Urinary bladder (tissue), 4 donors: ENCODE data around the gene SESN1. TPM values are rescaled to one million over a fixed set of nuclear protein-coding genes. Genes with fewer than 3 reads are reported as not detected.
"Not testable (repeated sequence)": the region's sequence is repeated elsewhere in the genome, so short reads cannot be mapped to it uniquely, and the experiment has no call there.

Source experiments
- DNase-seq: peaks from one replicate; pipeline ENCODE4 v3.0.0-alpha.2; 2015; ENCODE audit errors: extremely low spot score
- H3K27ac ChIP-seq: one replicate; pipeline ENCODE4 v1.5.1; 2013; ENCODE audit warnings: low read depth, mild to moderate bottlenecking, moderate library complexity
- H3K36me3 ChIP-seq: one replicate; pipeline ENCODE4 v1.6.1; 2013; ENCODE audit warnings: mild to moderate bottlenecking, moderate library complexity; ENCODE audit not compliant: insufficient read depth
- H3K4me1 ChIP-seq: one replicate; pipeline ENCODE4 v1.6.1; 2013; ENCODE audit warnings: mild to moderate bottlenecking, moderate library complexity; ENCODE audit not compliant: insufficient read depth
- H3K4me3 ChIP-seq: one replicate; pipeline ENCODE4 v1.5.1; 2013; ENCODE audit warnings: low read depth, low read length
- WGBS: extraction: QIAGEN DNeasy Blood & Tissue Kit; methylation state at CpG from one replicate; pipeline ENCODE4 v1.1.7; 2013; 5-methylcytosine and 5-hydroxymethylcytosine counted together
- polyA plus RNA-seq: library from polyadenylated mRNA; stranded (reverse); fragments of 200-250 nt; gene quantifications from one replicate; pipeline ENCODE4 v1.2.3, GENCODE V29; 2013
- total RNA-seq: library from RNA; depleted of rRNA; stranded (reverse); fragments of >200 nt; gene quantifications from one replicate; pipeline ENCODE4 v1.2.3, GENCODE V29; 2014
- donor health status: healthy with polysubstance abuse.
- donor health status: healthy.

SESN1 gene
- total and polyA plus RNA-seq, 2 donors = 33.4 to 67.2 TPM

DNA sequence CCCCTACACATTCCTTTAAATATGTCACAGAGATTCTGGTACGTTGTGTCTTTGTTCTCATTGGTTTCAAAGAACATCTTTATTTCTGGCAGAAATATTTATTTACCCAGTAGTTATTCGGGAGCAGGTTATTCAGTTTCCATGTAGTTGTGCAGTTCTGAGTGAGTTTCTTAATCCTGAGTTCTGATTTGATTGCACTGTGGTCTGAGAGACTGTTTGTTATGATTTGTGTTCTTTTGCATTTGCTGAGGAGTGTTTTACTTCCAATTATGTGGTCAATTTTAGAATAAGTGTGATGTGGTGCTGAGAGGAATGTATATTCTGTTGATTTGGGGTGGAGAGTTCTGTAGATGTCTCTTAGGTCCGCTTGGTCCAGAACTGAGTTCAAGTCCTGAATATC lies 18.0 kb upstream of the SESN1 start:
- not testable (repeated sequence) for H3K27ac ChIP-seq, H3K4me1 ChIP-seq, H3K36me3 ChIP-seq, H3K4me3 ChIP-seq, DNase-seq
- WGBS = 93% methylated on average over 3 of the region's 3 CpGs

DNA sequence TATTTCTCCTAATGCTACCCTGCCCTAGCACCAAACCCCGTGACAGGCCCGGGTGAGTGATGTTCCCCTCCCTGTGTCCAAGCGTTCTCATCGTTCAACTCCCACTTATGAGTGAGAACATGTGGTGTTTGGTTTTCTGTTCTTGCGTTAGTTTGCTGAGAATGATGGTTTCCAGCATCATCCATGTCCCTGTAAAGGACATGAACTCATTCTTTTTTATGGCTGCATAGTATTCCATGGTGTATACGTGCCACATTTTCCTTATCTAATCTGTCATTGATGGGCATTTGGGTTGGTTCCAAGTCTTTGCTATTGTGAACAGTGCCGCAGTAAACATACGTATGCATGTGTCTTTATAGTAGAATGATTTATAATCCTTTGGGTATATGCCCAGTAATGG lies 15.0 kb upstream of the SESN1 start:
- WGBS = 93% methylated on average over 8 of the region's 8 CpGs
- not testable (repeated sequence) for H3K27ac ChIP-seq, H3K4me1 ChIP-seq, H3K4me3 ChIP-seq, DNase-seq, H3K36me3 ChIP-seq

DNA sequence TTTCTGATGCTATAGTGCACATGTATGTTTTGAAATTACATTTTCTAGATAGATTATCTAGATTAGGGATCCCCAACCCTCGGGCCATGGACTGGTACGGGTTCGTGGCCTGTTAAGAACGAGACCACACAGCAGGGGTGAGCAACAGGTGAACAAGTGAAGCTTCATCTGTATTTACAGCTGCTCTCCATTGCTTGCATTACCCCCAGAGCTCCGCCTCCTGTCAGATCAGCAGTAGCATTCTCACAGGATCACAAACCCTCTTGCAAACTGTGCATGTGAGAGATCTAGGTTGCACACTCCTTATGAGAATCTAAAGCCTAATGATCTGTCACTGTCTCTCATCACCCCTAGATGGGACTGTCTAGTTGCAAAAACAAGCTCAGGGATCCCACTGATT lies 11.0 kb upstream of the SESN1 start:
- Histone ChIP-seq H3K4me3 (no peak overlapping the region), H3K27ac (no peak overlapping the region), H3K4me1 (no peaks in the 10 kb centered on the region), H3K36me3 (no peaks in the 10 kb centered on the region)
- DNase-seq = no peak
- WGBS = 89% methylated on average over 5 of the region's 5 CpGs

DNA sequence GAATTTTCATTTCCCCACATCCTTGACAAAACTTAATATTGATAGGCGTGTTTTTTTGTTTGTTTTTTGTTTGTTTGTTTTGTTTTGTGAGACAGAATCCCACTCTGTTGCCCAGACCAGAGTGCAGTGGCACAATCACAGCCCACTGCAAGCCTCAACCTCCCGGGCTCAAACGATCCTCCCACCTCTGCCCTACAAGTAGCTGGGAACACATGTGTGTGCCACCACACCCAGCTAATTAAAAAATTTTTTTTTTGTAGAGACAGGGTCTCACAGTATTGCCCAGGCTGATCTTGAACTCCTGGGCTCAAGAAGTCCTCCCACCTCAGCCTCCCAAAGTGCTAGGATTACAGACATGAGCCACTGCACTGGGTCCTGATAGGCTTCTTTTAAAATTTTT lies 9.9 kb upstream of the SESN1 start:
- no peak for DNase-seq
- Histone ChIP-seq H3K4me3 (no peak overlapping the region), H3K27ac (no peak overlapping the region), H3K36me3 (no peaks in the 10 kb centered on the region), H3K4me1 (no peaks in the 10 kb centered on the region)
- WGBS = 93% methylated on average over 3 of the region's 3 CpGs

DNA sequence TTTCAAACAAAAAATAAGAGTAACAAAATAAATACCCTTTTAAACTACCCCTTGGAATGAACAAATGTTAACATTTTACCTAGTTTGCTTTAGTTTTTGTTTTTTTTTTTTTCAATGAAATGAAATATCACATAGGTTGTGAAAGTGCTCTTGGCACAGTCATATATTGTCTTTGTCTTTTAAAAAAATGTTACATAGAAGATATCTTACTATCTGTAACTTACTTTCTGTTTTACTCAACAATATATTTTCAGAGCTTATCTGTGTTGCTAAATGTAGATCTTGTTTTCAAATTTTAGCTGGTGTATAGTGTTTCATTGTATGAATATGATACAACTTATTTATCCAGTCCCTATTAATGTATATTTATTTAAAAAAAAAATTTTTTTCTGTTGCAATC lies 9.3 kb upstream of the SESN1 start:
- Histone ChIP-seq H3K36me3 (no peaks in the 10 kb centered on the region), H3K4me1 (no peaks in the 10 kb centered on the region), H3K27ac (no peak overlapping the region), H3K4me3 (no peak overlapping the region)
- no peak for DNase-seq

DNA sequence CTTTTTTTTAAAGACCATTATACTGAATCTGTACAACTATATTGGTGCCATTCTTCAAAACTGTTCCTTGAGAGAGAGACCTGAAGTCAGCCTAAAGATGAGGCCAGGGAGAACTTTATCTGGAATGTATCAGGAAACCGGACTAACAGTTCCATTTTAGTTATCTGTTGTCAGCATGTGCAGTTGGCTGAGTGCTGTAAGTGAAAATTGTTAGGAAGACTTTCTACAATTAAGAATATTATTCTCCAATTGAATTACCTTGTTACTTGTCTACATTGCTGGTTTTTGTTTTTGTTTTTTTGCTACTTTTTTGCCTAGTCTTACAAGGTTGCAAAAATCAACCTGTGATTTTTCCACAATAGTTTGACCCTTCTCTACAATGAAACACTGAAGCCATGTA lies 8.1 kb upstream of the SESN1 start:
- WGBS = 50% methylated on average over 1 of the region's 1 CpG
- no peak for DNase-seq

DNA sequence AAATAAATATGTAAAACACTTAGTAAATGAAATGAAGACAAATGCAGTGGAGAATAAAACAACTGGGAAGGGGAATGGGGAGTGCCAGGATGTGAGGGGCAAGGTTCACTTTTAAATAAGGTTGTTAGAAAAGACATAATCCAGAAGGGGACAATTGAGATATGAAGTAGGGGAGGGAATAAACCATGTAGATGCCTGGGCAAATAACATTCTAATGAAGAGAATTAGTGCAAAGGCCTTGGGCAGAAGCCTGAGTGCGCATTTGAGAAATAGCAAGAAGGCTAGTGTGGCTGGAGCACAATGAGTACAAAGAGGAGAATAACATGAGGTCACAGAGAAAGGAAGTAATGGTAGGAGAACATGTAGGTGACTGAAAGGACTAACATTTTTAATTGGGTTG lies 3.0 kb upstream of the SESN1 start:
- H3K36me3 ChIP-seq = no peaks in the 10 kb centered on the region
- H3K27ac ChIP-seq = no peak overlapping the region
- WGBS = 100% methylated on average over 1 of the region's 1 CpG
- H3K4me3 ChIP-seq = no peak overlapping the region
- no peaks in the 10 kb centered on the region for H3K4me1 ChIP-seq
- DNase-seq = no peak

More for the DNA sequence above, 8.1 kb upstream of the SESN1 start:
- Histone ChIP-seq H3K4me1 (no peaks in the 10 kb centered on the region), H3K27ac (no peak overlapping the region), H3K4me3 (no peak overlapping the region), H3K36me3 (no peaks in the 10 kb centered on the region)

DNA sequence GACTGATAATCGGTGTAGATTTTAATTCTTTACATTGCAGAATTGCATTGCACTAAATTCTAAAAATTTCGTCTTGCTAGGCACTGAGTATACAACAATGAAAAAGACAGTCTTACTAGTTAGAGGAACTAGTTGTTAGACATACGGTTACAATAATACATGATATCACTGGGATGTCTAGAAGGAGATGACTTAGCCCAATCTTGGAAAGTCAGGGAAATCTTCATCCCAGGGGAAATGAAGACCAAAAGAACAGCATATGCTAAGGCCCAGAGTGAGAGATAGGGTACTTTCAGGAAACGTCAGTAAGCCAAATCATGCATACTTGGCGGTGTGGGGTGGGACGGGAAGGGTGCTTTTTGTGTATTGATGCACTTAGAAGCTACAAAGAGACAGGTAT lies 1.6 kb upstream of the SESN1 start:
- no peak for DNase-seq
- H3K27ac ChIP-seq = no peak overlapping the region
- 49% methylated on average over 6 of the region's 6 CpGs for WGBS
- no peaks in the 10 kb centered on the region for H3K4me1 ChIP-seq
- peak overlapping the region; percentile 38 for H3K4me3 ChIP-seq
- H3K36me3 ChIP-seq = no peaks in the 10 kb centered on the region

DNA sequence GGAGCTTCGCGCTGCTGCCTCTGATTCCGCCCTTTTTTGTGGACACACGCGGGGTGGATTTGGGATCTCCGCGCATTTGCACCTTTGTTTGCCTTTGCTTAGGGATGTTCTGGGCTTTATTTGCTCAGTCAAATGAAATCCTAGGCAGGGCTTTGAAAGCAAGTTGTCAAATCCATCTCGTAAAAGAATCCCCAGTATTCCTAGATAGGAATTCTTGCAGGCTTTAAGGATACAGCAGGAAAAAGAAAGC lies 1.1 kb upstream of the SESN1 start:
- no peaks in the 10 kb centered on the region for H3K4me1 ChIP-seq
- DNase-seq = no peak
- no peaks in the 10 kb centered on the region for H3K36me3 ChIP-seq
- under 1% methylated on average over 8 of the region's 8 CpGs for WGBS
- H3K4me3 ChIP-seq = peak overlapping the region; percentile 38
- H3K27ac ChIP-seq = peak overlapping the region; percentile 98

DNA sequence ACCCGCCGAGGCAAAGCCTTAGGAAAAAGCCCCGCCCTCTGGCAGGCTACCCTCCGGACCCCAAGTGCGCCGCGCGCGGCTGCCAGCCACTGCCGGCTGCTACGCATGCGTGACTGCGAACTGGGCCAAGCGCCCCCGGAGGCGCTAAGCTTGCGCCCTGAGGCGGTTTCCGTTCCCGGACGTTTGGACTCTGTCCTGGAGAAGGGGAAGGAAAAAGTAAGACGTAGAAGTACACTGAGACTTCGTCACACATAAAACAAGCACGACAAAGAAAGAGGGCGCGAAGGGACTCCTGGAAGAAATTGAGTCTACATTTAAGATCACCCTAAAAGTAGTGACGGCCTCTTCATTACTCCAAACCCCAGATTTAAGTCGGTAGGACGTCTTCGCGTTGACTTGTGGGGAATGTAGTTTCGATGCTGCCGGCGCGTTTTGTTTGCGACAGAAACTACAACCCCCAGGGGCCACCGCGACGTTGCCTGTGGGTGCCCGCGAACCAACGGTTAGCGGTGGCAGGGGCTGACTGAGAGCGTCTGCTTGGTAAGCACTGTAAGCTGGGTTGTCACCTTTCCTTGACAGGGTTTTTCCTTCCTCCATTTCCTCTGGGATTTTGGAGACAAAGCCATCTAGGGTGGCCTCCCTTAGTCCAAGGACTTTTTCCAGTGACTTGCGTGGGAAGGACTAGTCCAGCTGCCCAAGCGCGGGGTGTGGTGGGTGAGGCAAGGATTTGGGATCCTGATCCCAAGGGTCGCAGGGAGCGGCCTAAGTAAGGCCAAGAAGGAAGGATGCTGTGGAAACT lies 589 bp upstream of the SESN1 start, which contains the start of gene CEP57L1:
TSS of gene CEP57L1 (plus strand) at position 472 of the 799 bp plus-strand sequence. CDS start 49,715 bp downstream, outside the sequence.
- WGBS = under 1% methylated on average over 49 of the region's 49 CpGs
- Histone ChIP-seq H3K4me1 (no peaks in the 10 kb centered on the region), H3K36me3 (no peaks in the 10 kb centered on the region), H3K4me3 (peak within 1 kb of the TSS; percentile 38), H3K27ac (peak within 1 kb of the TSS; percentile 98)
- DNase-seq = peak; percentile 95

DNA sequence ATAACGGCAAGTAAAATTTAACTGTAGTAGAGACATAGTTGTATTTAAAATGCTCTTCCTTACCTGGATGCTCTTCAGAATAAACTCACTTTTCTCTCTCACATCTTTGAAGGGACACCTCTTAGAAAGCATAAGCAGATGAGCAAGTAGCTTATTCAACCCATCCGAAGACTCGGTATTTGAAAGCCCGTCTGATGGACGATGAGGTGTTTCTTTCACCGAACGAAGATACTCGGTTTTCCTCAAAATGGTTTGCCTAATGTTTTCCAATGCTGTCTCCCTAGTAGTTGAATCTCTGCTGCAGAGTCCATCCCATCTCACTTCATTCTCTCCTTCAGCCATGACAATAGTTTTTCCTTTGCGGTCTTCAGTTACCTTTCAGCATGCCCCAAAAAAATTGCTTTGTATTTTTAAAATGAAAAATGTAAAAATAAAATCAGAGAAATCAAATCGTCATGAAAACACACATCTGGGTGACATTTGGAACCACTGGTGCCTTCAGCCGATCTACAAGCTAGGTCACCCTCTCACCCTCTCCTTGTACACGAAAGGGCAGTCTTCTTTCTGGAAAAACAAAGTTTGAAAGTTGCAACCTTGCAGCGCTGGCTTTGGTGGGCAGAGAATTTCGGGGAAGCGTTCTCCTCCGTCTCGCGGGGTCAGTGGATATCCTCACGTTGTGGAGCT lies 772 bp downstream of the SESN1 start:
- under 1% methylated on average over 19 of the region's 19 CpGs for WGBS
- DNase-seq = no peak
- H3K4me1 ChIP-seq = no peaks in the 10 kb centered on the region
- H3K36me3 ChIP-seq = peaks cover 2% of the 10 kb centered on the region
- peak overlapping the region; percentile 38 for H3K4me3 ChIP-seq
- no peak overlapping the region for H3K27ac ChIP-seq

DNA sequence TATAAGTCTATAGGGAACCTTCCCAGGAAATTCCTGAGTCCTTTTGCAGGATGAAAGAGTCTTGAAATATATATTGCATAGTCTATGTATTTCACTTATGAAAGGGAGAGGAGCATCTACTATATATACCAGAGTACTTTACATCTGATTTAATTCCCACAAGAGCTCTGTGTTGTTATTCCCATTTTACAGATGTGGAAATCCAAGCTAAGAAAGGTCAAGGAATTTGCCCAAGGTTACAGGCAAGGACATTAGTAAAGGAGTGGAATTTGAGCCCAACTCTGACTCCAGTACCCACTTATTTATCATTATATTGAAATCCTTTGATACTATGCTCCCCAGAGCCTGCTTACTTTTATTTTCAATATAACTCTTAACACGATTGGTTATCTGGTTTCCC lies 2.6 kb downstream of the SESN1 start:
- WGBS = 55% methylated on average over 1 of the region's 1 CpG
- Histone ChIP-seq H3K4me3 (peak overlapping the region; percentile 31), H3K27ac (no peak overlapping the region), H3K4me1 (no peaks in the 10 kb centered on the region), H3K36me3 (peaks cover 2% of the 10 kb centered on the region)
- no peak for DNase-seq

DNA sequence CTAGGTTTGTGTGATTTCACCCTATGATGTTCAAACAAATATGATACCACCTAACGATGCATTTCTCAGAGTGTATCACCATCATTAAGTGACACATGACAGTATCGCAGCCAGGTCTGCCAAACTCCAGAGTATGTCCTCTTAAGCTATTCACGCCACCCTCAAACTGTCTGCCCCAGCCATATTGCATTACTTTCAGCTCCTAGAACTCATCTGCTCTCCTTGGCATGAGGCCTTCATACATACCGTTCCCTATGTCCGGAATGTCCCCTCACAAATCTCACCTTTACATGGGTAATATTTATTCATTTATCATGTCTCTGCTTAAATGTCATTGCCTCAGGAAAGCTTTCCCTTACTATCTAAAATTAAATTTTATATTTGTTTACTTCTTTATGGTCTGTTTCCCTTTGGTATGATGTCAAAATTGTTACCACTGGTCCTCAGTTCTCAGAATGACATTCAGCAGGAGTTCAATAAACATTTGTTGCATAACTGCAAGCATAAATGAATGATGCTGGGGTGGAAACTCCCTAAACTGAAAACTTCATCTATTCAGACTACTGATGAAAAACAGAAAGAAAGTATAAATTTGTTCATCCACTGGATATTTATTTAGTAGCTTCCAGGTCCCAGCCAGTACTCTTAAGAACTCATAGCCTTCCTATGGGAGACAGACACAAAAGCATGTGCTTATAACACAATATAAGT lies 3.2 kb downstream of the SESN1 start:
- WGBS = 92% methylated on average over 5 of the region's 5 CpGs
- peaks cover 2% of the 10 kb centered on the region for H3K36me3 ChIP-seq
- H3K4me1 ChIP-seq = no peaks in the 10 kb centered on the region
- no peak for DNase-seq
- no peak overlapping the region for H3K27ac ChIP-seq
- no peak overlapping the region for H3K4me3 ChIP-seq

DNA sequence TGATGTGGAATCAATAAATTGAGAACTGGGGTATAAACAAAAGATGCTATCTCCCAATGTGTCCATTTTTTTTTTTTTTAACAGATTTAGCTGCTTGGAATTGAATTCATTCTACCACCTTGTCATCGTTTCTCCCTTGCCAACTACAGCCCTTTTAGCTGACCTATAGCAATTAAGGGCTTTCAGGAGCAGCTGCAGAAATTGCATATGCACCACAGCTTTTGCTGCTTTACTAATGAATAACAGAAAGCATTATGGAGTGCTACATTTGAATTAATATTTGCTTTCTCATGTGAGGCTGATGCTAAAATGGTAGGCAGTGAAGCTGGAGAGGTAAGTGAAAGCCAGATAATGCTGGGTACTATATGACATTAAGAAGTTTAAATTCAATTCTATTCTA lies 5.7 kb downstream of the SESN1 start:
- peaks cover 2% of the 10 kb centered on the region for H3K36me3 ChIP-seq
- DNase-seq = no peak
- H3K27ac ChIP-seq = no peak overlapping the region
- WGBS = 78% methylated on average over 1 of the region's 1 CpG
- H3K4me1 ChIP-seq = no peaks in the 10 kb centered on the region
- H3K4me3 ChIP-seq = no peak overlapping the region
